ENCODE data around the gene CMTM4.
"Not testable (repeated sequence)": the region's sequence is repeated elsewhere in the genome, so short reads cannot be mapped to it uniquely, and the experiment has no call there.

CMTM4 gene

GRCh38 chr16:66603537-66604375 is 92.8 kb downstream of the CMTM4 start:
- TF ChIP-seq GATA1 (IDR thresholded peaks at IDR 0.05; ENCODE audit: low read depth, low read length), result no peak
- TF ChIP-seq POLR2A (IDR thresholded peaks at IDR 0.05; ENCODE audit: low read length), result no peak
- DNase-seq, result peak; percentile 18 to 32

GRCh38 chr16:66601471-66601870 is 95.1 kb downstream of the CMTM4 start:
- DNase-seq, result no peak
- TF ChIP-seq POLR2A (IDR thresholded peaks at IDR 0.05; ENCODE audit: low read length) (no peak), GATA1 (IDR thresholded peaks at IDR 0.05; ENCODE audit: low read depth, low read length) (no peak)

GRCh38 chr16:66600477-66600876 is 96.1 kb downstream of the CMTM4 start:
- DNase-seq, result no peak
- TF ChIP-seq POLR2A (IDR thresholded peaks at IDR 0.05; ENCODE audit: low read length) (no peak), GATA1 (IDR thresholded peaks at IDR 0.05; ENCODE audit: low read depth, low read length) (no peak)

- TF ChIP-seq GATA1 (IDR thresholded peaks at IDR 0.05; ENCODE audit: low read depth, low read length) (no peak), POLR2A (IDR thresholded peaks at IDR 0.05; ENCODE audit: low read length) (no peak)
- DNase-seq, result no peak
These were observed 96.8 kb downstream of the CMTM4 start for GRCh38 chr16:66599726-66600125.

GRCh38 chr16:66598111-66598510 is 98.4 kb downstream of the CMTM4 start:
- no peak for TF ChIP-seq GATA1 (IDR thresholded peaks at IDR 0.05; ENCODE audit: low read depth, low read length)
- no peak for TF ChIP-seq POLR2A (IDR thresholded peaks at IDR 0.05; ENCODE audit: low read length)

GRCh38 chr16:66596986-66597848 is 99.3 kb downstream of the CMTM4 start:
- TF ChIP-seq POLR2A (IDR thresholded peaks at IDR 0.05; ENCODE audit: low read length) (no peak), GATA1 (IDR thresholded peaks at IDR 0.05; ENCODE audit: low read depth, low read length) (no peak)
- DNase-seq, result no peak

More at GRCh38 chr16:66598111-66598510, 98.4 kb downstream of the CMTM4 start:
- no peak for DNase-seq

GRCh38 chr16:66596559-66596958 is 100.0 kb downstream of the CMTM4 start:
- not testable (repeated sequence) for DNase-seq

- no peak for DNase-seq
- TF ChIP-seq GATA1 (IDR thresholded peaks at IDR 0.05; ENCODE audit: low read depth, low read length) (no peak), POLR2A (IDR thresholded peaks at IDR 0.05; ENCODE audit: low read length) (no peak)
These were observed 101.8 kb downstream of the CMTM4 start for GRCh38 chr16:66594739-66595138.

- no peak for DNase-seq
- TF ChIP-seq GATA1 (IDR thresholded peaks at IDR 0.05; ENCODE audit: low read depth, low read length) (no peak), POLR2A (IDR thresholded peaks at IDR 0.05; ENCODE audit: low read length) (no peak)
These were observed 103.7 kb downstream of the CMTM4 start for GRCh38 chr16:66592814-66593213.

GRCh38 chr16:66592241-66592640 is 104.3 kb downstream of the CMTM4 start:
- no peak for DNase-seq
- no peak for TF ChIP-seq GATA1 (IDR thresholded peaks at IDR 0.05; ENCODE audit: low read depth, low read length)
- no peak for TF ChIP-seq POLR2A (IDR thresholded peaks at IDR 0.05; ENCODE audit: low read length)

- TF ChIP-seq GATA1 (IDR thresholded peaks at IDR 0.05; ENCODE audit: low read depth, low read length) (no peak), POLR2A (IDR thresholded peaks at IDR 0.05; ENCODE audit: low read length) (no peak)
- no peak for DNase-seq
These were observed 105.5 kb downstream of the CMTM4 start for GRCh38 chr16:66591018-66591417.

GRCh38 chr16:66590322-66590721 is 106.2 kb downstream of the CMTM4 start:
- TF ChIP-seq POLR2A (IDR thresholded peaks at IDR 0.05; ENCODE audit: low read length) (no peak), GATA1 (IDR thresholded peaks at IDR 0.05; ENCODE audit: low read depth, low read length) (no peak)
- DNase-seq, result no peak

GRCh38 chr16:66588981-66589713 is 107.4 kb downstream of the CMTM4 start:
- TF ChIP-seq GATA1 (IDR thresholded peaks at IDR 0.05; ENCODE audit: low read depth, low read length) (no peak), POLR2A (IDR thresholded peaks at IDR 0.05; ENCODE audit: low read length) (no peak)
- DNase-seq, result peak; percentile 78 to 81

Data from erythroblast (primary cell).